ENCODE measurements around the gene KAT6B. TPM values are rescaled to one million over a fixed set of nuclear protein-coding genes. Genes with fewer than 3 reads are reported as not detected.

The KAT6B gene
- total RNA-seq, 1 donor from 2014 or later: 21.3 TPM

GRCh38 chr10:75008952-75009351, 182.6 kb downstream of the KAT6B start:
- Histone ChIP-seq H2AFZ (replicated peaks) (no peak overlapping the region), H3K27me3 (no peaks in the 10 kb centered on the region), H3F3A (ENCODE audit: low read depth) (no peaks in the 10 kb centered on the region), H3K4me1 (peaks cover 6% of the 10 kb centered on the region), H3K9me3 (ENCODE audit: low read depth) (no peaks in the 10 kb centered on the region), H3K9ac (no peak overlapping the region), H3K36me3 (no peaks in the 10 kb centered on the region), H3K27ac (no peak overlapping the region), H3K79me2 (ENCODE audit: low read depth) (no peaks in the 10 kb centered on the region), H4K20me1 (ENCODE audit: low read depth) (no peaks in the 10 kb centered on the region), H3K4me2 (no peak overlapping the region), H3K4me3 (no peak overlapping the region)
- no peaks in the 10 kb centered on the region for H3K27me3 Mint-ChIP-seq (ENCODE audit: insufficient read depth, low read depth)
- H3K27ac Mint-ChIP-seq: no peak overlapping the region
- DNase-seq (ENCODE audit: low spot score): no peak
- no peak overlapping the region for H3K4me3 Mint-ChIP-seq
- H3K36me3 Mint-ChIP-seq: peaks cover 5% of the 10 kb centered on the region
- H3K9me3 Mint-ChIP-seq: no peaks in the 10 kb centered on the region
- peaks cover 5% of the 10 kb centered on the region for H3K4me1 Mint-ChIP-seq
- TF ChIP-seq, protein P1, sequence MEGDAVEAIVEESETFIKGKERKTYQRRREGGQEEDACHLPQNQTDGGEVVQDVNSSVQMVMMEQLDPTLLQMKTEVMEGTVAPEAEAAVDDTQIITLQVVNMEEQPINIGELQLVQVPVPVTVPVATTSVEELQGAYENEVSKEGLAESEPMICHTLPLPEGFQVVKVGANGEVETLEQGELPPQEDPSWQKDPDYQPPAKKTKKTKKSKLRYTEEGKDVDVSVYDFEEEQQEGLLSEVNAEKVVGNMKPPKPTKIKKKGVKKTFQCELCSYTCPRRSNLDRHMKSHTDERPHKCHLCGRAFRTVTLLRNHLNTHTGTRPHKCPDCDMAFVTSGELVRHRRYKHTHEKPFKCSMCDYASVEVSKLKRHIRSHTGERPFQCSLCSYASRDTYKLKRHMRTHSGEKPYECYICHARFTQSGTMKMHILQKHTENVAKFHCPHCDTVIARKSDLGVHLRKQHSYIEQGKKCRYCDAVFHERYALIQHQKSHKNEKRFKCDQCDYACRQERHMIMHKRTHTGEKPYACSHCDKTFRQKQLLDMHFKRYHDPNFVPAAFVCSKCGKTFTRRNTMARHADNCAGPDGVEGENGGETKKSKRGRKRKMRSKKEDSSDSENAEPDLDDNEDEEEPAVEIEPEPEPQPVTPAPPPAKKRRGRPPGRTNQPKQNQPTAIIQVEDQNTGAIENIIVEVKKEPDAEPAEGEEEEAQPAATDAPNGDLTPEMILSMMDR (IDR thresholded peaks at IDR 0.05): no peak
- no peak for TF ChIP-seq EZH2phosphoT487 (IDR thresholded peaks at IDR 0.05)
- no peak for TF ChIP-seq EZH2 (IDR thresholded peaks at IDR 0.05)

DNA sequence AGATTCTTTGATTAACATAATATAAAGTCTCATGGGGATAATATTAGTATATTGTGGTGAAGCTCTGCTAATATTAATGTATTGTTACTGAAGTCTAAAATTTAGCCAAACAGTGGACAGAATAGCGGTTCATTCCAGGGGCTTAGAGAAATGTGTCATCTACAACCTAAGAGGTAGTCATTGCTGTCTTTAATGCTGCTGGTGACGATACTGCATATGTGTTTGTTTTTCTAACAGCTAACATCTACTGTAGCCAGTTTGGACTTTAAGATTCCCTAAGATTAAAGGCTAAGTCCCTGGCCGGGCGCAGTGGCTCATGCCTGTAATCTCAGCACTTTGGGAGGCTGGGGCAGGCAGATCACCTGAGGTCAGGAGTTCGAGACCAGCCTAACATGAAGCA, 183.0 kb downstream of the KAT6B start:
- Histone ChIP-seq H3K27me3 (no peaks in the 10 kb centered on the region), H3K4me3 (no peak overlapping the region), H3K36me3 (no peaks in the 10 kb centered on the region), H3K9me3 (ENCODE audit: low read depth) (no peaks in the 10 kb centered on the region), H4K20me1 (ENCODE audit: low read depth) (no peaks in the 10 kb centered on the region), H3K4me1 (peaks cover 1% of the 10 kb centered on the region), H3K27ac (no peak overlapping the region), H2AFZ (replicated peaks) (no peak overlapping the region), H3K4me2 (no peak overlapping the region), H3K9ac (no peak overlapping the region), H3F3A (ENCODE audit: low read depth) (no peaks in the 10 kb centered on the region), H3K79me2 (ENCODE audit: low read depth) (no peaks in the 10 kb centered on the region)
- Mint-ChIP-seq H3K9me3 (no peaks in the 10 kb centered on the region), H3K27ac (no peak overlapping the region), H3K4me1 (peaks cover 5% of the 10 kb centered on the region), H3K4me3 (no peak overlapping the region), H3K27me3 (ENCODE audit: insufficient read depth, low read depth) (no peaks in the 10 kb centered on the region), H3K36me3 (peaks cover 5% of the 10 kb centered on the region)
- no peak for TF ChIP-seq EZH2 (IDR thresholded peaks at IDR 0.05)
- TF ChIP-seq, protein P1 (IDR thresholded peaks at IDR 0.05): no peak
- no peak for TF ChIP-seq EZH2phosphoT487 (IDR thresholded peaks at IDR 0.05)
- no peak for DNase-seq (ENCODE audit: low spot score)

DNA sequence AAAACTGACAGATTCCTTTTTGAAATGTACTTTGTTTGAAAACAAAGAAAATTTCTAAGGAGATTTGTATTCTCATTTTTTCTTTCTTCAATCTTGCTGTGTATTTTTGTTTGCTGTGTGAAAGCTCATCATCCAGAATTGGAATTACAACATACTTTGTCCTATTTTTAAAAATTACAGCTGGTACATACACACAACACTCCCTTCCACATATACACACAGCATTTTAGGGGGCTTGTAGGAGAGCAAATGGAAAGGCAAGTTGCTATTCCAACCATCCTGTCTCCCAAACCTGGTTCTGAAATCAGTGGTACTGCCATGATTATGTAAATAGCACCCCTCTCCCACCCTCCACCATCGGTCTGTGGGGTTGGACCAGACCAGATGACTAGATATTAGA, 184.0 kb downstream of the KAT6B start:
- no peak overlapping the region for H3K27ac Mint-ChIP-seq
- no peaks in the 10 kb centered on the region for H3K36me3 ChIP-seq
- peaks cover 5% of the 10 kb centered on the region for H3K36me3 Mint-ChIP-seq
- H3K4me3 ChIP-seq: no peak overlapping the region
- no peaks in the 10 kb centered on the region for H3K27me3 ChIP-seq
- no peak overlapping the region for H3K4me2 ChIP-seq
- H4K20me1 ChIP-seq (ENCODE audit: low read depth): no peaks in the 10 kb centered on the region
- no peaks in the 10 kb centered on the region for H3K4me1 ChIP-seq
- TF ChIP-seq, protein P1 (IDR thresholded peaks at IDR 0.05): no peak
- TF ChIP-seq EZH2phosphoT487 (IDR thresholded peaks at IDR 0.05): no peak
- no peak for TF ChIP-seq EZH2 (IDR thresholded peaks at IDR 0.05)
- no peaks in the 10 kb centered on the region for H3K27me3 Mint-ChIP-seq (ENCODE audit: insufficient read depth, low read depth)
- H2AFZ ChIP-seq (replicated peaks): no peak overlapping the region
- H3K27ac ChIP-seq: no peak overlapping the region
- H3K9me3 ChIP-seq (ENCODE audit: low read depth): no peaks in the 10 kb centered on the region
- no peak overlapping the region for H3K4me3 Mint-ChIP-seq
- peaks cover 5% of the 10 kb centered on the region for H3K4me1 Mint-ChIP-seq
- no peaks in the 10 kb centered on the region for H3K9me3 Mint-ChIP-seq
- H3K9ac ChIP-seq: no peak overlapping the region
- H3K79me2 ChIP-seq (ENCODE audit: low read depth): no peaks in the 10 kb centered on the region
- DNase-seq (ENCODE audit: low spot score): no peak
- no peaks in the 10 kb centered on the region for H3F3A ChIP-seq (ENCODE audit: low read depth)

Measured in neural progenitor cell (in vitro differentiated cells).